GM19193 (cell line): ENCODE data around the gene SEMA5A.

Experiments used
- POLR2A ChIP-seq: IDR thresholded peaks from 4 replicates; pipeline ENCODE4 v1.6.1; 2011; ENCODE audit not compliant: insufficient read depth, insufficient read length; ENCODE audit errors: extremely low read depth

Gene SEMA5A

DNA sequence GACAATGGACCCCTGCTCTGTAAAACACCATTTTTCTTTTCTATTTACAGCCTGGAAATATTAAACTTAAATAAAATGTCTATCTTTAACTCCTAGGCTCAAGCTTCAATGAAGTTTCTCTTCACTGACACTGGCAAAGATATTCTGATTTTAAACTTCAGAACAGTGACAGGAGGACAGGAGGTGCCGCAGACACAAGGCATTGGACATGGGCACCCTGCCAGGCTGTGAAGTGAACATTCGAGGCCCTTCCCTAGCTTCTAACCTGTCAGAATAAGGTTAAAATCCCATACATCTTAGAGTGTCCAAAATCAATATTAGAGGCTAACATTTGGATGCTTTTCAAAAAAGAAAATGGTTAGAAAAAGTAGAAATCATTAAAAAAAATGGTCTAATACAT, 9.2 kb downstream of the SEMA5A start:
- no peak for TF ChIP-seq POLR2A

DNA sequence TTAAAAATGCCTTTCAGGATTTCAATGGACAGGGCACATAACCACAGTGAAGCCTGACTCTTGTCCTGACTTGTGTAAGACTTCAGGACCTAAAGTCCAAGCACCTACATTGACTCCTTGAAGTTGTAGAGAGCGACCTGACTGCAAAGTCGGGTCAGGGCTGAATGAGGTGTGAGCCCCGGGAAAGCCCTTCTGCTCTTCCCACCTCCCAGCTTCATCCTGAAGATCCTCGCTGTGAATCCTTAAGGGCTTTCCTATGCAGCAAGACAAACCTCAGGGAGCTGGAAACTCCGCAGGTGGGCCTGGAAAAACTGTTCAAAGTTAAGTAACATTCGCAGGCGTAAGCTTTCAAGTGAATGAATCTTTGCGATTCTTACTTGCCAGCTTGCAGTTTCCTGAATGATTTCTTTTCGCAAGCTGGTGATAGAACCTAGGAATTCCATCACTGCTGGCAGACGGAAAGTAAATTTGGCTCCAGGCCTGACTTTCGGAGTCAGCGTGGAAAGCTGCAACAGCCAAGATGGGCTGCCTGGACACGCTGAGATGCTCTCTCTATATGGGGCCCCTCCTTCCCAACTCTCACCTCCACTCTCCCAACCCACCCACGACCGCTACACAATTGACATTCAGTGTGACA, 10.9 kb downstream of the SEMA5A start:
- TF ChIP-seq POLR2A: no peak

DNA sequence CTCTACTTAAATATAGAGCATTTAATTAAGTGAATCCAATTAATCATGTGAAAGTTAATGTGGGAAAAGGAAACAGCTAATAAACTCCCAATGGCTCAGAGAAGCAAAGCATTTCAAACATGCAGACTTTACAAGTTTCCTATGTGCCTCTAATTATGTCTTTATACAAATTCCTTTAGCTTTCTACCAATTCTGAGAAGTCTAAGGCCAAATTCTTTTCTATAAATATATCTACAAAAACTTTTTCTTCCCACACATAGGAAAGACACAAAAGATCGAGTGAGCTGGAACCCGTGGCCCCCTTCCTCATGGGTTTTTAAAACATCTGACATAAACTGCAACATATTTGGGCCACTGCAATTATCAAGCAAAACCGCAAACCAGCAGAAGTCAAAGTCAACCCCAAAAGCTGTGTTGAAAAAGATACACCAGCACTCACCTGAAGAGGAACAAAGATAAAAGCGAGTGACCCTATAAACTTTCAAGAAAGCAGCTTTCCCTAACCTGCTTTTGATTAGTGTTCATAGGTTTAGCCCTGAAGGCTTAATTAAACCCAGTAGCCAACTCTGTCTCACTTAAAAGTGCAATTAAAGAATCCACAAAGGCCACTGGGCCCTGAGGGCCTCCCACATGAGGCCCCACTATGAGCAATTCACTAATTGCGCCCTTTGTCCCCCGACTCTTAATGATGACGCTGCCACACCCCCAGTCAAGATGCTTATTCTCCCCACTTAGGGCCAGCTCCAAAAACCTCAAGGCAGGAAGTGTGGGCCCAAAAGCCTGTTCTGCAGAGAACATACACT, 12.1 kb downstream of the SEMA5A start:
- no peak for TF ChIP-seq POLR2A

DNA sequence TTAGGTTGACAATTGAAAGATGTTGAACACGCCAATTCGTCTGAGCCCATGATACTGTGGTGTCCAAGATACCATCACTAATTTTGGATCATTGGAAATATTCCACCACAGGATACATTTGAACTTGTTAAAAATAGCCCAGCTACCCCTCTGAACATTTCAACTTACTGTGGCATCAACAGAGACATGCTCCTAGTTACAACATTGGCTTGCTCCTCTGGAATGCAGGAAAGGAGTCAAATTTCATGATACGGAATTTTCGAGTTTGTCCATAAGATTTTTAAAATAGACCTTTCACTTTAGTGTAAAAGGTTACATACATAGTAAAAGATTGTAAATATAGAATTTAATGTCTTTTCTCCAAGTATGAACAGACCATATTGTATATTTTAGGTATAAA, 12.8 kb downstream of the SEMA5A start:
- TF ChIP-seq POLR2A: no peak

DNA sequence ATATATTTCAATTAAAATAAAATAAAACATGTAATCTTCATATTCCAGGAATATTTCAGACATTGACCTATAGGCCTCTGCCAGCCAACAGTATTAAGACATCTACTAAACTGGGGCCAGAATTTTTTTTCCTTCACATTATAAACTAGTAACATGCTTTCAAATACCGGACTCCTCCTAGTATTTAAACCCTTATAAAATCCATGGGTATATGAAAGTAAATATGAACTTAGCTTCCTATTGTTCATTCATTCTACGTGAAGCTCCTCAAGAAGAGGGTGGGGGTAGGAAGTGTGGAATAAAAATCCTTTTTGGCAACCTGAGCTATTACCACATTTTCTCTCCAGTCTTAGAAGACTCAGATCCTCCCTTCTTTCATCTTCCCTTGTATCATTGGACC, 16.4 kb downstream of the SEMA5A start:
- TF ChIP-seq POLR2A: no peak

DNA sequence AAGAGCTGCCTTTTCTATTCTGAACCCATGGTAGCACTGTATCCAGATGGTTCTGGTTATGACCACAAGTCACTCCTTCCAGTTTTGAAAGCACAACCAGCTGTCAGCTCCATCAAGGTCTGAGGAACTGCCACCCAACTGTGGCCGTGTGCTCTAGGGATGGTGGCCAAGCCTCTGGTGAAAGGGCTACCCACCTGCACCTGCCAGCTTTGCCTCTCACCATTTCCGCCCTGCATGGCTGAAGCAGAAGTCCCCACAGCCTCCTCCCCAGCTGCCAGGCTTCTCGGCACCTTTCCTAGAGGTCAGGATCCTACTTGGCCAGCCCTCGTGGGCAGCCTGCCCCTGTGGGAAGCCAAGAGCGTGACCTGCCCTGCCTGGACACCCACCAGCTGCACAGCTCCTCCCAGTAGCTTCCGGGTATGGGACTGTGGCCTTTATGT, 16.8 kb downstream of the SEMA5A start:
- no peak for TF ChIP-seq POLR2A

DNA sequence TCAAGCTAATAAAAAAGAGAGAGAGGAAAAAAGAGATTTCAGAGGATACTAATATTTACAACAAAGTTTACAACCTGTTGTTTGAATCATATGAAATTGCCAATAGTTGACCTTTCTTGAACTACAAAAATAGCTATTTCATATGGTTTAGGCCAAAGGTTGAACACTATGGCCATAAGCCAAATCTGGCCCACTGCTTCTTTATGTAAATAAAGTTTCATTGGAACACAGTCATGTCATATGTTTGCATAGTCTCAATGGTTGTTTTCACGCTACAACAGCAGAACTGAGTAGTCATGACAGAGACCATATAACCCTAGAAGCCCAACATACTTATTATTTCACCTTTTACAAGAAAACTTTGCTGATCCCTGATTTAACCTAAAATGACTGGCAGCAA, 20.9 kb downstream of the SEMA5A start:
- no peak for TF ChIP-seq POLR2A

DNA sequence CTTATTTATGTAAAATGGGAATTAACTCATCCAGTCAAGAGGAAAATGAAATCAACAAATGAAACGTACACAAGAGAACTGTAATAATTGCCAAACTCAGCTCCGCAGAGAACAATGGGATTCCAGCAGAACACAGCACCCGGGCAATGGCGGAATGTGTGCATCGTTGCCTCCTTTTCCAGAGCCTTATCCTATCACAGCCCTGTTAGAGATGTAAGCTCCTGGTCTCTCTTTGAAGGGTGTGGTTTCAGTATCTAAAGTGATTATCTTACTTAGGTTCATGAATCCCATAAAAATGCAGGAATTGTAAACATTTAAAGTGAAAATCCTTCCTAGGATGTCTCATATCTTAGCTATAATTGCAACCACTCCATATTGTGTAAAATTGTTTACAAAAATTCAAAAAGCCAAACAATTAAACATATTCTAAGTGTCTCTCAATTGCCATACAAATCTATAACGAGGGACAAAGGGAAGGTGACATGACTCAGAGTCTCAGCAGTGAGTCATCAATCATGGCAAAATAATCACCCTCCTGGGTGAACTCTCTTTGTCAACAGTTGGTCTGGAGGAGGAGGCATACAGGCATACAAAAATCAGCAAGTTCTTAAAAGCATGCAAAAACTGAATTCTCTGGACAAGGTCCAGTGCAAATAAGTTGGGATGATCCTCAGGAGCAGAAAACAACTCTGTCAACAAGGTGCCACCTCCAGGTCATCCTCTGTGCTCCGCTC, 22.6 kb downstream of the SEMA5A start:
- TF ChIP-seq POLR2A: no peak

DNA sequence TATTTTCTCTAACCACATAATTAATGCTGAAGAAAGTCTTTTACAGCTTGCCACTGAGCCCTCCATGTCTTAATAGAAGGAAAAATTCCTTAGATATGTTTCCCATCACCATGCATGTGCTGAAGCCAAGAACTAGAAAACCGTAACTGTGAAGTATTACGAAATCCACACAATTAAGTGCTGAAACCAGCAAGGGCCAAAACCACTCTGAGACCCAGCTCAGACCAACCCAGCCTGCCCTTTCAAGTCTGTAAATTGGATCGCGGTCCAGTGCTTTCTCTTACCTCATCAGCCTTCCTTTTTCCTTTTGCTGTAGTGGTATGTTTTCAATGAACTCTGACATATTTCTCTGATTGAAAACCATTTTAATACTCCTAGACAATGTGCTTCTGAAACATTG, 26.3 kb downstream of the SEMA5A start:
- no peak for TF ChIP-seq POLR2A

DNA sequence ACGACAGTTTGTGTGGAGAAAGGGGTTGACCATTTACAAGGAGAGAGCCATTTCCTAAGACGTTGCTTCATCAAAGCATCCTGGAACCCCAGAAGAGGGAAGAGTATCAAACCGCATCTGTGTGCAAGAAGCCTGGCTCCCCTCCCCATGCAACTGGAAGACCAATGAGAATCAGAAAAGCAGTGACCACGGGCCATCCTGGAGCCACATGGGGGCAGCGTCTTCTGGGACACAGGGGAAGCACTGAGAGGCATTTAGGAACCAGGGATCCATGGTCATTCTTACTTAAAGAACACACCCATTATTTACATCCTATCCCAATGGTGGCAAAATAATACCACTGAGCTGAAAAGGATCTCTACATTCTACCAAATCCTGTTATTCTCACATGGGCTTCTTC, 29.3 kb downstream of the SEMA5A start:
- TF ChIP-seq POLR2A: no peak

DNA sequence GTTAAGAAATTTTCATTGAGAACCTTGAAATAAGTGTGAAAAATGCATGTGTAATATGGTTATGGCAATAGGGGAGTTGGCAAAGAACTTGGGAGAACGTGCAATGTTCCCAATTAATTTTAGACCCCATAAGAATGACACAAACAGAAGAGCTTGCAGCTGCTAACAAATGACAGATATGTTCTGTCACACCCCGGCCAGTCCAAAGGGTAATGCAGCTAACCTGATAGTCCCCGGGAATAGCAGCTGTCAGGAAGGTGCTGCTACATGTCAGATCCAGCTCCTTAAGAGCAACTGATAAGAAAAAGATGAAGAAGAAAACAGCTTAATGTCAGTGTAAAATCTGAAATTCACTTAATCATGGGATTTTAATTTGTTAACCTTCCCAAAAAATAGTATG, 30.4 kb downstream of the SEMA5A start:
- no peak for TF ChIP-seq POLR2A

DNA sequence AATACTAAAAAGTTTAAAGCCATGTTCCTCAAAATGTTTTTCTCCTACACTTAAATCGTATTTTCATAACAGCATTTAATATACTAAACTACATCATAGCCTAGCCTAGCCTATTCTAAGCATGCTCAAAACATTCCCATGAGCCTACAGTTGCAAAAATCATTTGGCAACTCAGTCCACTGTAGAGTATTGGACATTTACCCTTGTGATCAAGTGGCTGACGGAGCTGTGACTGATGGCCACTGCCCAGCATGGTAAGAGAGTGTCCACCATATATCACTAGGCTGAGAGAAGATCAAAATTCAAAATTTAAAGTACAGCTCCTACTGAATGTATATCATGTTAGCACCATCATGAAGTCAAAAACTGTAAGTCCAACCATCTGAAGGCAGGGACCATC, 30.9 kb downstream of the SEMA5A start:
- TF ChIP-seq POLR2A: no peak

DNA sequence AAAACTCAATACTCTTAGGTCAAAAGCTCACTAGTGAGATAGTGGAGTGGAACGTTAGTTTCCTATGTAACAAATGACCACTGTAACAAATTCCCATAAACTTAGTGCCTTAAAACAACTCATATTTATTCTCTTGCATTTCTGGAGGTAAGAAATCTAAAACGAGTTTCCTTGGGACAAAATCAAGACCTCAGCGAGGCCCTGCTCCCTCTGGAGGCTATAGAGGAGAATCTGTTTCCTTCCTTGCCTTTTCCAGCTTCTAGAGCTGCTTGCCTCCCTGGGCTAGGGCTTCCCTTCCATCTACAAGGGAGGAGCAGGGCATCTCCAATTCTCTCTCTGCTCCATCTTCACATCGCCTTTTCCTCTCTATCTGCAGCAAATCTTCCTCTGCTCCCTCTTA, 32.0 kb downstream of the SEMA5A start:
- TF ChIP-seq POLR2A: no peak

DNA sequence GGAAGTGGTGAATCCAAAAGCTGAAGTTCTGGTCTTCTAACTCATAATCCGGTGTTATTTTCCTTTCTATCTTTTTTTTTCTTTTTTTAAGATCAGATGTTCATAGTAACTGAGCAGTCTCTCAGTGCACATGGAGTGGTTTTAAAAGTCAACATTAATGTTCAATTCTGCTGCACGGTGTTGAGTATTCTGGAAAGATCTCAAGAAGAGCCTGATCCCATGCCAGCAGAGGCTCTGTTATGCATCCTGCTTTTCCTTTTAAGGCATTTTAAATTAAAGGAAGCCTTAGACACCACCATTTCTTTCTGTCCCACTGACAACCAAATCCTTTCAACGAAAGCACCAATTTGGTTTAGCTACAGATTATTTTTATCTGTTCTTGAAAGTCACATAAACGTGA, 33.4 kb downstream of the SEMA5A start:
- no peak for TF ChIP-seq POLR2A

DNA sequence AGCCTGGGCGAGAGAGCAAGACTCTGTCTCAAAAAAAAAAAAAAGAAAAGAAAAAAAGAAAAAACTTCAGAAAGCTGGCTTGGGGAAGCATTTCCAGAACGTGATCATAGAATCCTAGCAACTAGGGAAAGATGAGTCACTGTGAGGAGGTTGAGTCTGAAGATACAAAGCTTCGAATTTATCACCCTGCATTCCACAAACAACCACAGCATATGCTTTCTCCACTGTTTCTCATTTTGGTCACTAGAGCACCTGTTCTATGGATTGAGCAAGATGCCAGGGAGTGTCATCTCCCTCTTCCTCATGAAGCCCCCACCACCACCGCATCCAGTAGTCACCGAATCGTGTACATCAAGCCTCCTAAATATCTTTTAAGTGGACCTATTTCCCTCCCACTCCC, 37.9 kb downstream of the SEMA5A start:
- no peak for TF ChIP-seq POLR2A

DNA sequence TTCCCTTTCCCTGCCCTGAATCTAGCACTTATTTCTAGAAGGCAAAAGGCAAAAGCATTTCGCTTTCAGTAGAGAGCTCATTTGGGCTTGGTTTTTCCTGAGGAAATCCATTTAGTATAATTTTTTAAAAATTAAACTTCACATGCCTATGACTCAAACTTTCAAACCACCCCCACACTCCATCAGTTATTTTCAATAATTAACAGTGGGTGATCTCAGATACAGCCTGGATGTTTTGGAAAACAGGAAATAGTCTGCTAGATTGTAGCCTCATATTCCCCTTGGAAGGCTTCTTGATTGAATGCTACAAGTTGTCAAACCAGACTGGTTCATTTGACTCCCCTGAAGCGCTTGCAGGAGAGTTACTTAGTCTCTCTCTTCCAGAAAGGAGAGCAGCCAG, 40.6 kb downstream of the SEMA5A start:
- no peak for TF ChIP-seq POLR2A
